Endothelial cell of umbilical vein (primary cell): Measurements from ENCODE around the gene GSE1. TPM values are rescaled to one million over a fixed set of nuclear protein-coding genes. Genes with fewer than 3 reads are reported as not detected.

Source experiments
- BruUV-seq: library from RNA; stranded (reverse); fragments of 400-500 nt; replicated peaks from 2 replicates; lab custom pipeline; 2021; lab: Mats Ljungman, UMichigan
- CTCF ChIA-PET: fragments of 300-600, 350-600 bp; sonication (Branson Sonifier 250); formaldehyde crosslinking; loops from one replicate; lab custom pipeline; 2021; ENCODE audit warnings: antibody characterized with exemption, inconsistent platforms; lab: Charles Lee
- POLR2A ChIA-PET: fragments of 300-600, 350-600 bp; sonication (Branson Sonifier 250); formaldehyde crosslinking; loops from one replicate; lab custom pipeline; 2021; ENCODE audit warnings: antibody characterized with exemption, inconsistent platforms; lab: Charles Lee
- DNase-seq: peaks from one replicate; pipeline ENCODE4 v3.0.0-alpha.2; 2011; ENCODE audit warnings: low read depth, low spot score
- FAIRE-seq: peaks from 2 replicates; lab custom pipeline; 2011; peaks lifted over from hg19 to GRCh38; lab: Jason Lieb, UNC
- H2AFZ ChIP-seq: 2 replicates; pipeline ENCODE4 v1.6.0; 2012; ENCODE audit warnings: low read depth, low read length, control low read depth, inconsistent platforms
- H3K27ac ChIP-seq: 2 replicates; pipeline ENCODE4 v1.5.1; 2011; ENCODE audit warnings: low read depth, mild to moderate bottlenecking, control low read depth, low read length, moderate library complexity; ENCODE audit not compliant: insufficient read depth
- H3K27me3 ChIP-seq, 2 experiments: 2 replicates each; pipeline versions ENCODE4 v1.6.0 to v1.6.1; 2011; ENCODE audit warnings: low read length in 2 of 2, mixed read lengths in 1 of 2; ENCODE audit not compliant: control insufficient read depth in 2 of 2, insufficient read depth in 2 of 2
- H3K36me3 ChIP-seq, 2 experiments: 2 replicates in 1 of 2; 3 replicates in 1 of 2; pipeline ENCODE4 v1.5.1; 2011; ENCODE audit warnings: low read length in 2 of 2, mild to moderate bottlenecking in 1 of 2, moderate library complexity in 1 of 2; ENCODE audit not compliant: control insufficient read depth in 2 of 2, insufficient read depth in 2 of 2; ENCODE audit errors: extremely low read depth in 1 of 2
- H3K4me1 ChIP-seq: 3 replicates; pipeline ENCODE4 v1.5.1; 2011; ENCODE audit warnings: mild to moderate bottlenecking, low read length; ENCODE audit not compliant: control insufficient read depth, insufficient read depth; ENCODE audit errors: extremely low read depth
- H3K4me2 ChIP-seq: 2 replicates; pipeline ENCODE4 v1.6.1; 2011; ENCODE audit warnings: low read length, control low read depth, mixed read lengths; ENCODE audit not compliant: insufficient read depth
- H3K4me3 ChIP-seq, 3 experiments: fragments of 200-600 bp in 1 of 3; sonication (generic), shearing (Covaris generic) in 1 of 3; replicated peaks in 1 of 3; 2 replicates each; pipeline ENCODE4 v1.5.1; 2011 to 2016; ENCODE audit warnings: control low read depth in 3 of 3, low read length in 3 of 3, mild to moderate bottlenecking in 2 of 3, inconsistent platforms in 1 of 3, low read depth in 1 of 3, moderate library complexity in 1 of 3; ENCODE audit not compliant: insufficient read depth in 1 of 3
- H3K79me2 ChIP-seq: 2 replicates; pipeline ENCODE4 v1.6.0; 2012; ENCODE audit warnings: low read length, inconsistent platforms; ENCODE audit not compliant: control insufficient read depth, insufficient read depth
- H3K9ac ChIP-seq: replicated peaks from 2 replicates; pipeline ENCODE3; 2011; ENCODE audit warnings: low read length, control low read depth; ENCODE audit not compliant: insufficient read depth; ENCODE audit errors: extremely low read depth
- H3K9me1 ChIP-seq: replicated peaks from 3 replicates; pipeline ENCODE4 v1.6.0; 2011; ENCODE audit warnings: mild to moderate bottlenecking, low read length; ENCODE audit not compliant: control insufficient read depth, insufficient read depth; ENCODE audit errors: extremely low read depth
- H3K9me3 ChIP-seq: replicated peaks from 2 replicates; pipeline ENCODE4 v1.5.1; 2012; ENCODE audit warnings: low read length, inconsistent platforms; ENCODE audit not compliant: control insufficient read depth, insufficient read depth
- H4K20me1 ChIP-seq: replicated peaks from 2 replicates; pipeline ENCODE3; 2011; ENCODE audit warnings: mild to moderate bottlenecking, low read length; ENCODE audit not compliant: control insufficient read depth, insufficient read depth; ENCODE audit errors: extremely low read depth
- CTCF ChIP-seq, 2 donors: IDR thresholded peaks; 1 replicate in 1 of 2; 2 replicates in 1 of 2; pipeline ENCODE4 v1.5.1; 2011; ENCODE audit warnings: low read length in 2 of 2, mild to moderate bottlenecking in 2 of 2, moderate library complexity in 2 of 2, control low read depth in 1 of 2, inconsistent platforms in 1 of 2, low read depth in 1 of 2; ENCODE audit not compliant: insufficient read depth in 1 of 2; ENCODE audit errors: extremely low read depth in 1 of 2
- EZH2 ChIP-seq: IDR thresholded peaks from 2 replicates; pipeline ENCODE4 v1.6.1; 2012; ENCODE audit warnings: borderline replicate concordance, low read depth, mild to moderate bottlenecking, moderate library complexity, low read length, inconsistent platforms; ENCODE audit not compliant: severe bottlenecking
- FOS ChIP-seq: IDR thresholded peaks from 2 replicates; pipeline ENCODE4 v1.6.1; 2011; ENCODE audit warnings: mild to moderate bottlenecking, low read length, moderate library complexity, borderline replicate concordance; ENCODE audit not compliant: insufficient read depth
- GATA2 ChIP-seq: IDR thresholded peaks from 2 replicates; pipeline ENCODE4 v1.7.0; 2011; ENCODE audit warnings: low read depth, mild to moderate bottlenecking, moderate library complexity, mixed read lengths, low read length; ENCODE audit not compliant: insufficient read length, insufficient read depth
- JUN ChIP-seq: IDR thresholded peaks from 2 replicates; pipeline ENCODE4 v1.6.1; 2011; ENCODE audit warnings: borderline replicate concordance, low read depth; ENCODE audit not compliant: insufficient read length, insufficient read depth
- MAX ChIP-seq: IDR thresholded peaks from 2 replicates; pipeline ENCODE4 v1.6.1; 2011; ENCODE audit not compliant: insufficient read depth, insufficient read length
- MYC ChIP-seq: IDR thresholded peaks from one replicate; pipeline ENCODE4 v1.6.1; 2011; ENCODE audit warnings: mild to moderate bottlenecking, low read depth, low read length
- POLR2A ChIP-seq: IDR thresholded peaks from 2 replicates; pipeline ENCODE4 v1.6.1; 2012; ENCODE audit warnings: low read depth, mild to moderate bottlenecking, control low read depth, low read length
- POLR2AphosphoS5 ChIP-seq: IDR thresholded peaks from 2 replicates; pipeline ENCODE4 v1.6.1; 2012; ENCODE audit warnings: low read depth, mild to moderate bottlenecking, control low read depth, low read length, moderate library complexity; ENCODE audit not compliant: insufficient read depth
- dilution Hi-C: fragments of 300-500 bp; cut with MboI; formaldehyde crosslinking; loops from one replicate; pipeline ENCODE4 v1.15.0; 2019; ENCODE audit warnings: low sequenced_read_pairs; ENCODE audit not compliant: extremely low pct_ligation_motif_present
- intact Hi-C: fragments of 100-400 bp; cut with micrococcal nuclease; formaldehyde crosslinking; loops from one replicate; pipeline ENCODE4 v1.10.0; 2022
- polyA plus RNA-seq, 4 experiments: library from polyadenylated mRNA; depleted of rRNA in 3 of 4; stranded (reverse) in 3 of 4; unstranded in 1 of 4; fragments of >200 nt; gene quantifications; 2 replicates each; pipeline versions ENCODE4 v1.2.1 to v1.2.3, GENCODE V29; 2011 to 2012; ENCODE audit warnings: missing spikeins in 1 of 4
- total RNA-seq: library from RNA; stranded (reverse); gene quantifications from 2 replicates; pipeline ENCODE4 v1.2.3, GENCODE V29; 2021

The GSE1 gene
- total and polyA plus RNA-seq, 2 donors (not counting 3 experiments of a cell fraction or from before 2014, with no cell fraction given): 4.2 to 18.3 TPM

- DNase-seq (no peak), FAIRE-seq (no peak)
- H3K4me2 ChIP-seq: no peak overlapping the region
- no peak overlapping the region for H3K27ac ChIP-seq
- no peaks in the 10 kb centered on the region for H3K36me3 ChIP-seq
- H3K4me1 ChIP-seq: no peaks in the 10 kb centered on the region
- TF ChIP-seq POLR2A: no peak
- no peak for TF ChIP-seq MYC
- TF ChIP-seq EZH2: no peak
- TF ChIP-seq GATA2: no peak
- no peak for TF ChIP-seq MAX
- no peak for TF ChIP-seq POLR2AphosphoS5
- TF ChIP-seq FOS: no peak
- no peak for TF ChIP-seq CTCF (IDR thresholded peaks at IDR 0.05; ENCODE audit: extremely low read depth in 1 of 2, insufficient read depth in 1 of 2, low read depth in 1 of 2, low read length in 2 of 2)
- no peak for TF ChIP-seq JUN
- dilution Hi-C loops: no loop called here
- intact Hi-C loops: no loop called here
- H4K20me1 ChIP-seq: no peaks in the 10 kb centered on the region
- H2AFZ ChIP-seq: no peak overlapping the region
- H3K27me3 ChIP-seq: no peaks in the 10 kb centered on the region
- H3K9me3 ChIP-seq: no peaks in the 10 kb centered on the region
- ChIA-PET POLR2A (no interaction called here), CTCF (interaction anchor here (5.7 kb wide), 1 partner anchor 9 kb away, joined by 32 read pairs; no protein-coding TSS in a partner anchor)
- no peaks in the 10 kb centered on the region for H3K9me1 ChIP-seq
- BruUV-seq: no TSS peak
- H3K79me2 ChIP-seq: no peaks in the 10 kb centered on the region
- H3K9ac ChIP-seq: no peak overlapping the region
- H3K4me3 ChIP-seq: no peak overlapping the region
Observed at GRCh38 chr16:85625053-85625452, 11.9 kb downstream of the GSE1 start.
